GM19397 (cell line): ENCODE measurements around the gene FAM237A.

Experiments used
- ATAC-seq: cut with Tn5 transposase; IDR thresholded peaks from one replicate; pipeline ENCODE4 v1.9.1; 2021; ENCODE audit warnings: mild to moderate bottlenecking, moderate library complexity; ENCODE audit not compliant: unreplicated experiment

Gene FAM237A

GRCh38 chr2:206642075-206643025, at the start of gene FAM237A:
Gene FAM237A, plus strand, starts transcription at chr2:206642487. Its CDS starts 1,750 bp downstream, at chr2:206644237.
- ATAC-seq, result no peak

GRCh38 chr2:206597717-206598218, 44.5 kb upstream of the FAM237A start:
- ATAC-seq, result no peak

GRCh38 chr2:206603243-206603642, 39.0 kb upstream of the FAM237A start:
- ATAC-seq, result no peak

- ATAC-seq, result no peak
Measured at GRCh38 chr2:206610451-206610850, 31.8 kb upstream of the FAM237A start.

GRCh38 chr2:206611191-206611590, 31.1 kb upstream of the FAM237A start:
- ATAC-seq, result no peak

- no peak for ATAC-seq
Measured at GRCh38 chr2:206611736-206612135, 30.6 kb upstream of the FAM237A start.

- ATAC-seq, result no peak
Measured at GRCh38 chr2:206614811-206615210, 27.5 kb upstream of the FAM237A start.

DNA sequence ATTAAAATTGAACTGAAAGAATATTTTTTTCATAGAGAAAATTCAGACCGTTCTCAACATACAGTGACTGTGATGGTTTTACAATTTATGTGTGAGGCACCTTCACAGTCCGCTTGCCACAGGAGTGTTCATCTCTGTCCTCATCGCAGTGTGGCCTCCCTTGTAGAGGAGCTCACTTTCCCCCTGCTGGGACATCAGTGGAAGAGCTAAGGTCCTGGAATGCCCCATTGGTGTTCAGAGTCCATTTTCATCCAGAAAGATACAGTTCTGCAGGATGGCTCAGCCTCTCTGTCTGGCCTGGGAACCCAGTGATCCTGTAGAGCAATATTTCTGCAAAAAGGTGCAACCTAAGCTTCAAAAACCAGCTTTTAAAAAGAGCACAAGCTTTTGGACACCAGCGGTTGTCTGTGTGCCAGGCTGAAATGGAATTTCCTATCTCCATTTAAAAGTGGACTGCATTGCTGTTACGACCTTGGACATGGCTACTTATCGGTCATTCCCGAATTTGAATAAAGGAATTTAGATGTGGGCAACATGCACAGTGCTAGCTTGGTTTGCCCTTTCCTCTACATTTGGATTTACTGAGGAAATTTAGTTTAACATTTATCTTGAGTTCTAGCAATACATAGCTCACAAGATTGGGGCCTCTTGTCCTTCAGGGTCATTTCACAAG, 26.7 kb upstream of the FAM237A start:
- ATAC-seq, result no peak

DNA sequence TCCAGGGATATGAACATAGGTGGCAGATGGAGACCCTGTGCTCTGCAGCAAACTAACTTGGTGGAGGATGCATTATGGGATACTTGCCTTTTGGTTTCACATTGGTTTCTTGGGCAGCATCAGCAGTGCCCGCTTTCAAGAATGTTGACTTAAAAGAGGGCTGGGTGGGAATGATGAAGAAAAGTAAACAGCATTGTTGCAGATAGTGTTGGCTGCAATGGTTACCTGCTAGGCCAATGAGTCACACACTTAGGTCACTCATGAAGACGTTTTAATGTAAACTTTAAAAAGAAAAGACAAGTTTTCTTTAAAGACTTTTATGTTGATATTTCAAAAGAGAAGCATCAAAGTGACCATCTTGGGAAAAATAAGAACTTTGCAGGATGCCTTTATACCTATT, 26.1 kb upstream of the FAM237A start:
- no peak for ATAC-seq

- no peak for ATAC-seq
Measured at GRCh38 chr2:206619011-206619410, 23.3 kb upstream of the FAM237A start.

GRCh38 chr2:206626108-206626507, 16.2 kb upstream of the FAM237A start:
- no peak for ATAC-seq

DNA sequence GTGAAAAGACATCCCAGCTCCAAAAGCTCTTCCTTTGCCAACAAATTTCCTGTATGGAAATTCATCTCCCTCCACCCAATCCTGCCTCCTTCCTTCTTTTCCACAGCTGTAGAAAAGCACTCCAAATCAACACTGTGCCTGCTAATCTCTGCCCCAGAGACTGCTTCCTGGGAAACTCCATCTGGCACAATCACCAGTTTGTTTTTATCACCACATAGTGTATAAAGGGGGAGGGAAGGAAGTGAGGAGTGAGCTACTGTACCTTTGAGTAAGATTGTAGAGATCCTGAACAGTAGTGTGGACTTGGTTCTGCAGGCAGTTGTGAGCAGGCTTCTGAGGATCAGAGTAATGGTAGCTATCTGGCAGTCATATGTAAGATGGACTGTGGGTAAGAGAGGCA, 14.7 kb upstream of the FAM237A start:
- ATAC-seq, result no peak

- no peak for ATAC-seq
Measured at GRCh38 chr2:206631340-206631739, 10.9 kb upstream of the FAM237A start.

DNA sequence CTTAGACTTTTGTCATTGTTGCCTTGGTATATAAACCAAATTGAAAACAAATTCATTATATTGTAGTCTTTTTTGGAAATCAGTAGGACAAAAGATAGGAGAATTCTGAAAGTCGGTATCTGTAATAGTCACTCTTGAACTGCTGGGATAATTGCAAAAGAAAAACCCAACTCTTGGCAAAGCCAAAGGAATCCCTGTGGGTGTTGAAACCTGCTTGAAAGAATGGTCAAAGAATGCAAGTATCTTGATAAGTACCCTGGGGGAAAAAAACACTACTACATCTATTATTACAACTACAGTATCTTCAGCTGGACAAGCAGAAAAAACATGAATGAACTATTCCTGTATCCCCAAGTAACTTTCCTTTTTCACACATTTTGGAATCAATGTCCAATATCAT, 7.3 kb upstream of the FAM237A start:
- ATAC-seq, result no peak

DNA sequence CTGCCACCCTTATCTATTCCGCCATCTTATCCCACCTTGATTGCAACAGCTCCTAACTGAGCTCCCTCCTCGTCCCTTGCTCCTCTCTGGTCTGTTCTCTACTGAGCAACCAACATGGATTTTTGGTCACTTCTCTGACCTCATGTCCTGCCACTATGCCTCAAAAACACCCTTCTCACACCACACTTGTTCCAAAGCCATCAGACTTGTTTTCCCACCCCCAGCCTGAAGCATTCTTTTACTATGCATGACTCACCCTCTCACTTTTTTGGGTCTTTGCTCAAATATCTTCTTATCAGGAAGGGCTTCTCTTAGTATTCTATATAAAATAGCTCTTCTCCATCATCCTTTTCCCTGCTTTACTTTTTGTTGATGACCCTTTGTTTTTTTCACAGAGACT, 2.7 kb upstream of the FAM237A start:
- no peak for ATAC-seq

GRCh38 chr2:206641226-206641625, 1.1 kb upstream of the FAM237A start:
- ATAC-seq, result no peak

DNA sequence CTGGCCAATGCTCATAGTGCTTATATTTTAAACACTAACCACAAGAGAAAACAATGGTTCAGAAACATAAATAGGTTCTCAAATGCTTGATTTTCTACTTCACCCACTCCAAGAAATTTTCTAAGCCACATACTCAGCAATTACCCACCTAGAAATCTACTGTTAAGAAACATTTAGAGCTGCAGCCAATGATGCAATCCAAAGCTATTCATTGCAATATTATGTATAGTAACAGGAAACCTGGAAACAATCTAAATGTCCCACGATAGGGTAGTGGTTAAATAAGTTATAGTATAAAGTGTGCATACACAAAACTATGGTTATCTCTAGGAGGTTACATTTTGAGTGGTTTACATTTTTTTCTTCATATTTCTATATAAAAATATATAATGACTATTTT, 5.7 kb downstream of the FAM237A start:
- ATAC-seq, result no peak

DNA sequence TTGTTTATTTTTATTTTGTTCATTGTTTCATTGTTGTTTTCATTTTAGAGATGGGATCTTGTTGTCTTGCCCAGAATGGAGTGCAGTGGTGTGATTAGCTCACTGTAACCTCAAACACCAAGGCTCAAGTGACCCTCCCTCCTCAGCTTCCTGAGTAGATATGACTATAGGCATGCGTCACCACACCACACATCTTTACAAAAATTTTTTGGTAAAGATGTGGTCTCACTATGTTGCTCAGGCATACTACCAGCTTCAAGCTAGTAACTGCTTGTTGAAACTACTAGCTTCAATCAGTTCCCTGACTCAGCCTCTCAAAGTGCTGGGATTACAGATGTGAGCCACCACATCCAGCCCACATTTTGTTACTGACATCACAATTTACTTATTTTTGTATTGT, 14.8 kb downstream of the FAM237A start:
- ATAC-seq, result no peak

DNA sequence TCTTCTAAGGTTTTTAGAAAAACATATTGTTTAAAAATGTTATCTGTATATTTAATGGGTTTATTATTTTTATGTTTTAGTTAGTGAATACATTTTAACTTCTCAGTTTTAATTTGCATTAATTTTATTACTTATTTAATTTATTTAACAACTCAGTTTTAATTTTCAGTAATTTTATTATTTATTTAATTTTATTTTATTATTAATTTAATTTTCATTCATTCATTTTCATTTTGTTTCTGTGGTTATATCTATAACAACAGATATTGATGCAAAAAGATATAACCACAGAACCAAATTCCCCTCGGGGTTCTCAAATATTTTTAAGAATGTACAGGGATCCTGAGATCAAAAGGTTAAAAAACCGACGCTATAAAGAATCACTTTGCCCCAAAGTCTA, 23.0 kb downstream of the FAM237A start:
- no peak for ATAC-seq

DNA sequence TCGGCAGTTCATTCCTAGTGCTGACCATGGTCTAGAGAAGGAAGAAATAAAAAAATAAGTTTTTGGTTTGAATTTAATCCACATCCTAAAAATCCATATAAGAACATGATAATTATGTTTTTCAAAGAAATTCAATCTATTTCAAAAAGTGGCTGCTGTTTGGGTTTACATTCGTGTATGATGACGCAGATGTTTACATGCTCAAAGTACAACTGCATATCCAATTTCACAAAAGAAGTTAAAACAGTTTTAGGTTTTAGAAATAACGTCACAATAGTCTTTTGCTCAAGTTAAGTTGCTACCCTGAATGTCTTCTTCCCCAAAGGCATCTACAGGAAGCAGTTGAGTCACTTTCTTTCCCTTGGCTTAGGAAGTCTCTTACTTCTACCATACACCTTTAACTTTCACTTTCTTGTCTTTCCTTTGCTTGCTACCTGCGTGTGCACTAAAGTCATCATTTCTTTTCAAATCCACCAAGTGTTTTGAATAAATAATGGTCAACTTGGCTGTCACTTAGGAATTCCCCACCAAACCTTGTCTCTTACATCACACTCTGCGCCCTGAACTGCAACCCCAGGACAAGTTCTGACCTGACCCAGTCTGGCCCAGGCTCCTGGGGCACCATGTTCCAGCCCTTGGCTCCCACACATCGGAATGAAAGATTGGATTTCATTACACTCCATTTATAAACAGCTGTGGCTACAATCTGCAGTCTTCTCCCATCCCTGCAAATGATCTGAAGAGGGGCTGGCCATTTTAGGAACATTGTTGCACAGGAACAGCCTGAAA, 28.4 kb downstream of the FAM237A start:
- ATAC-seq, result no peak

- no peak for ATAC-seq
Measured at GRCh38 chr2:206683546-206683945, 41.3 kb downstream of the FAM237A start.
